SU-DHL-6 (cell line): ENCODE results near the gene LARGE2.

Experiments used
- H2AFZ ChIP-seq: fragments of 200-600 bp; sonication (generic); 2 replicates; pipeline ENCODE4 v1.6.1; 2014; ENCODE audit warnings: low read depth, mild to moderate bottlenecking, moderate library complexity, mixed read lengths, antibody characterized with exemption, low read length; ENCODE audit not compliant: severe bottlenecking
- H3F3A ChIP-seq: fragments of 200-600 bp; shearing (Covaris generic); 2 replicates; pipeline ENCODE4 v1.6.0; 2016; ENCODE audit warnings: antibody characterized with exemption, mild to moderate bottlenecking; ENCODE audit not compliant: insufficient read depth
- H3K27ac ChIP-seq: fragments of 200-600 bp; sonication (generic); 2 replicates; pipeline ENCODE4 v1.5.1; 2016; ENCODE audit warnings: low read depth, mild to moderate bottlenecking, low read length, moderate library complexity, mixed read lengths
- H3K27me3 ChIP-seq: fragments of 200-600 bp; sonication (generic), shearing (Covaris generic); 2 replicates; pipeline ENCODE4 v1.6.0; 2014; ENCODE audit warnings: mild to moderate bottlenecking, low read length
- H3K36me3 ChIP-seq: fragments of 200-600 bp; sonication (generic); 2 replicates; pipeline ENCODE4 v1.6.1; 2014; ENCODE audit warnings: mild to moderate bottlenecking, low read length, mixed read lengths
- H3K4me2 ChIP-seq: fragments of 300-600, 200-600 bp; shearing (Covaris generic), sonication (generic); 2 replicates; pipeline ENCODE4 v1.6.0; 2014; ENCODE audit warnings: low read length, low read depth, mild to moderate bottlenecking; ENCODE audit not compliant: poor library complexity, severe bottlenecking
- H3K4me3 ChIP-seq: fragments of 200-600 bp; sonication (generic); 2 replicates; pipeline ENCODE4 v1.5.1; 2014; ENCODE audit warnings: antibody characterized with exemption, low read length, mild to moderate bottlenecking, mixed read lengths; ENCODE audit not compliant: insufficient read depth, poor library complexity, severe bottlenecking
- H3K79me2 ChIP-seq: fragments of 200-600 bp; sonication (generic); 2 replicates; pipeline ENCODE4 v1.6.1; 2014; ENCODE audit warnings: mild to moderate bottlenecking, low read length, moderate library complexity; ENCODE audit not compliant: insufficient read depth
- H3K9ac ChIP-seq: fragments of 200-600 bp; sonication (generic); 2 replicates; pipeline ENCODE4 v1.7.0; 2014; ENCODE audit warnings: mild to moderate bottlenecking, low read length
- H3K9me2 ChIP-seq: fragments of 200-600 bp; sonication (generic); replicated peaks from 2 replicates; pipeline ENCODE4 v1.6.1; 2014; ENCODE audit warnings: low read length; ENCODE audit not compliant: insufficient read depth
- H3K9me3 ChIP-seq: fragments of 200-600 bp; sonication (generic); 2 replicates; pipeline ENCODE4 v1.6.1; 2014; ENCODE audit warnings: low read length, mixed read lengths; ENCODE audit not compliant: insufficient read depth
- H4K20me1 ChIP-seq: fragments of 200-600 bp; sonication (generic); 2 replicates; pipeline ENCODE4 v1.6.1; 2014; ENCODE audit warnings: low read depth, mild to moderate bottlenecking, antibody characterized with exemption, low read length, moderate library complexity, mixed read lengths
- CTCF ChIP-seq: fragments of 200-600 bp; sonication (generic); IDR thresholded peaks from one replicate; pipeline ENCODE4 v1.5.1; 2017; ENCODE audit warnings: antibody characterized with exemption, mild to moderate bottlenecking, low read length, moderate library complexity; ENCODE audit not compliant: insufficient read depth, poor library complexity, severe bottlenecking
- EZH2phosphoT487 ChIP-seq: fragments of 200-600 bp; sonication (generic), shearing (Covaris generic); conservative IDR thresholded peaks from 2 replicates; pipeline ENCODE4 v1.6.1; 2018; ENCODE audit warnings: mild to moderate bottlenecking, antibody characterized with exemption, low read length, moderate library complexity, mixed read lengths

The LARGE2 gene

DNA sequence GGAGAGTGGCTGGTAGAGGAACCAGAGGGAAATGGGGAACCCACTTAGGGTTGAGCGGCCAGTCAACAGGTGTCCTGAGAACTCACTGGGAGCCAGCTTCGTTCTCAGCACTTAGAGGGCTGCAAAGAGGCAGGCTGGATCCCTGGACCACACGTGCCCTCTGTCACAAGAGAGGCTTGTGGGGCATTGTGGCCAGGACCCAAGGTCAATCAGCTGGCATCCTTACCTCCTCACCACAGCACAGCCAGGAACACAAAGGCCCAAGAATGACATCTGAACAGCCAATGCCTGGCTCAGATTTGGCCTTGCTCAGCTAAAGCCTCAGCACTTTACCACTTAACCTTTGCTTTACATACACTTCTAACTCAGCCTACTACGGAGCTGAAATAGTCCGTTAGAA is 29.6 kb upstream of the LARGE2 start:
- no peaks in the 10 kb centered on the region for H3F3A ChIP-seq
- no peaks in the 10 kb centered on the region for H3K9me3 ChIP-seq
- no peak overlapping the region for H2AFZ ChIP-seq
- no peaks in the 10 kb centered on the region for H3K9me2 ChIP-seq
- no peaks in the 10 kb centered on the region for H4K20me1 ChIP-seq
- H3K4me3 ChIP-seq = no peak overlapping the region
- H3K27me3 ChIP-seq = no peaks in the 10 kb centered on the region
- H3K79me2 ChIP-seq = no peaks in the 10 kb centered on the region
- no peak overlapping the region for H3K27ac ChIP-seq
- TF ChIP-seq CTCF = no peak
- H3K36me3 ChIP-seq = no peaks in the 10 kb centered on the region
- H3K9ac ChIP-seq = no peak overlapping the region
- H3K4me2 ChIP-seq = no peak overlapping the region

- Histone ChIP-seq H3K9ac (no peak overlapping the region), H3K4me2 (no peak overlapping the region), H3K9me2 (no peaks in the 10 kb centered on the region), H3K27ac (no peak overlapping the region), H3K9me3 (no peaks in the 10 kb centered on the region), H3K79me2 (no peaks in the 10 kb centered on the region), H3F3A (no peaks in the 10 kb centered on the region), H3K36me3 (no peaks in the 10 kb centered on the region), H4K20me1 (no peaks in the 10 kb centered on the region), H3K4me3 (no peak overlapping the region), H3K27me3 (no peaks in the 10 kb centered on the region), H2AFZ (no peak overlapping the region)
- no peak for TF ChIP-seq EZH2phosphoT487
- TF ChIP-seq CTCF = no peak
Measured at GRCh38 chr11:45894555-45895247, 27.8 kb upstream of the LARGE2 start.

GRCh38 chr11:45895553-45896259 is 26.8 kb upstream of the LARGE2 start:
- Histone ChIP-seq H3F3A (no peaks in the 10 kb centered on the region), H3K36me3 (no peaks in the 10 kb centered on the region), H3K9me3 (no peaks in the 10 kb centered on the region), H3K79me2 (no peaks in the 10 kb centered on the region), H3K27me3 (no peaks in the 10 kb centered on the region), H3K9ac (no peak overlapping the region), H3K27ac (no peak overlapping the region), H3K4me3 (no peak overlapping the region), H2AFZ (no peak overlapping the region), H4K20me1 (no peaks in the 10 kb centered on the region), H3K4me2 (no peak overlapping the region), H3K9me2 (no peaks in the 10 kb centered on the region)
- TF ChIP-seq EZH2phosphoT487 (no peak), CTCF (no peak)
